H1 (cell line): ENCODE data around the gene ZNF333. TPM values are rescaled to one million over a fixed set of nuclear protein-coding genes. Genes with fewer than 3 reads are reported as not detected.

ENCODE experiments used
- CTCF ChIA-PET: fragments of 300-600 bp; sonication (Branson Sonifier 250); formaldehyde crosslinking; loops from one replicate; lab custom pipeline; 2021; ENCODE audit not compliant: partially characterized antibody; lab: Charles Lee
- POLR2A ChIA-PET: fragments of 300-600 bp; sonication (Branson Sonifier 250); formaldehyde crosslinking; loops from one replicate; lab custom pipeline; 2021; ENCODE audit warnings: inconsistent platforms; ENCODE audit not compliant: partially characterized antibody; lab: Charles Lee
- DNase-seq, 2 experiments: peaks; one replicate each; pipeline versions ENCODE4 v3.0.0 to v3.0.0-alpha.2; 2010 to 2022; ENCODE audit warnings: low spot score in 2 of 2, low read depth in 1 of 2, mixed read lengths in 1 of 2
- FAIRE-seq: peaks from 2 replicates; lab custom pipeline; 2011; peaks lifted over from hg19 to GRCh38; lab: Jason Lieb, UNC
- H2AFZ ChIP-seq: 2 replicates; pipeline ENCODE4 v1.8.1; 2012; ENCODE audit warnings: low read length, inconsistent platforms
- H2AK5ac ChIP-seq: 2 replicates; pipeline ENCODE4 v1.6.1; 2013; ENCODE audit warnings: low read depth, low read length
- H2BK120ac ChIP-seq: replicated peaks from 2 replicates; pipeline ENCODE3; 2013; ENCODE audit warnings: low read depth, low read length, inconsistent platforms
- H2BK12ac ChIP-seq: 2 replicates; pipeline ENCODE4 v1.6.1; 2013; ENCODE audit warnings: low read depth, low read length
- H2BK15ac ChIP-seq: 2 replicates; pipeline ENCODE4 v1.6.1; 2013; ENCODE audit warnings: low read length
- H2BK20ac ChIP-seq: 2 replicates; pipeline ENCODE4 v1.6.1; 2013; ENCODE audit warnings: low read length
- H2BK5ac ChIP-seq: 2 replicates; pipeline ENCODE4 v1.6.1; 2013; ENCODE audit warnings: low read depth, low read length
- H3K14ac ChIP-seq: 2 replicates; pipeline ENCODE4 v1.6.1; 2013; ENCODE audit warnings: inconsistent platforms; ENCODE audit not compliant: insufficient read length
- H3K18ac ChIP-seq: 2 replicates; pipeline ENCODE4 v1.6.1; 2013; ENCODE audit warnings: low read length; ENCODE audit errors: extremely low read depth
- H3K23ac ChIP-seq: 2 replicates; pipeline ENCODE4 v1.6.1; 2013; ENCODE audit warnings: inconsistent platforms; ENCODE audit not compliant: insufficient read length
- H3K23me2 ChIP-seq: 2 replicates; pipeline ENCODE4 v1.6.1; 2013; ENCODE audit warnings: low read depth, low read length
- H3K27ac ChIP-seq: 2 replicates; pipeline ENCODE4 v1.6.1; 2011; ENCODE audit warnings: low read depth, low read length, inconsistent platforms
- H3K27me3 ChIP-seq, 4 experiments: replicated peaks in 1 of 4; 1 replicate in 1 of 4; 2 replicates in 3 of 4; pipeline versions ENCODE4 v1.6.1 to v1.8.1; 2011 to 2013; ENCODE audit warnings: low read length in 3 of 4, mild to moderate bottlenecking in 3 of 4, inconsistent platforms in 2 of 4, mixed read lengths in 2 of 4, moderate library complexity in 1 of 4; ENCODE audit not compliant: control insufficient read depth in 3 of 4, insufficient read depth in 3 of 4; ENCODE audit errors: extremely low read depth in 1 of 4
- H3K36me3 ChIP-seq, 4 experiments: 2 replicates each; pipeline versions ENCODE4 v1.6.1 to v1.8.1; 2011 to 2013; ENCODE audit warnings: mild to moderate bottlenecking in 4 of 4, low read length in 3 of 4, moderate library complexity in 2 of 4, control low read depth in 1 of 4, inconsistent platforms in 1 of 4; ENCODE audit not compliant: insufficient read depth in 4 of 4, control insufficient read depth in 2 of 4
- H3K4ac ChIP-seq: replicated peaks from 2 replicates; pipeline ENCODE3; 2013; ENCODE audit warnings: low read length, low read depth, mixed read lengths, inconsistent platforms; ENCODE audit not compliant: insufficient read length
- H3K4me1 ChIP-seq, 4 experiments: replicated peaks in 1 of 4; 1 replicate in 1 of 4; 2 replicates in 3 of 4; pipeline versions ENCODE4 v1.6.1 to v1.8.1; 2011 to 2013; ENCODE audit warnings: low read length in 3 of 4, inconsistent platforms in 2 of 4, mixed read lengths in 1 of 4; ENCODE audit not compliant: insufficient read depth in 4 of 4, control insufficient read depth in 3 of 4
- H3K4me2 ChIP-seq, 2 experiments: 2 replicates each; pipeline versions ENCODE4 v1.6.1 to v1.8.1; 2011 to 2013; ENCODE audit warnings: low read depth in 2 of 2, low read length in 2 of 2, control low read depth in 1 of 2, inconsistent platforms in 1 of 2, mild to moderate bottlenecking in 1 of 2; ENCODE audit not compliant: insufficient read depth in 1 of 2
- H3K4me3 ChIP-seq, 4 experiments: fragments of 200-600, 300-600 bp in 1 of 4; sonication (generic), shearing (Covaris generic), sonication (Bioruptor Twin) in 1 of 4; 2 replicates each; pipeline versions ENCODE4 v1.5.1 to v1.8.1; 2011 to 2016; ENCODE audit warnings: low read length in 4 of 4, low read depth in 3 of 4, control low read depth in 2 of 4, inconsistent platforms in 2 of 4, mild to moderate bottlenecking in 2 of 4, mixed read lengths in 1 of 4, moderate library complexity in 1 of 4; ENCODE audit not compliant: insufficient read depth in 2 of 4; ENCODE audit errors: extremely low read depth in 1 of 4
- H3K56ac ChIP-seq: replicated peaks from 2 replicates; pipeline ENCODE3; 2013; ENCODE audit warnings: low read depth, mild to moderate bottlenecking, mixed read lengths, low read length, inconsistent platforms; ENCODE audit not compliant: insufficient read length
- H3K79me1 ChIP-seq: 2 replicates; pipeline ENCODE4 v1.6.1; 2013; ENCODE audit warnings: low read depth, low read length, control low read depth
- H3K79me2 ChIP-seq, 2 experiments: 2 replicates each; pipeline versions ENCODE4 v1.6.1 to v1.8.1; 2012 to 2013; ENCODE audit warnings: low read length in 2 of 2, mild to moderate bottlenecking in 2 of 2, inconsistent platforms in 1 of 2; ENCODE audit not compliant: insufficient read depth in 2 of 2, control insufficient read depth in 1 of 2
- H3K9ac ChIP-seq, 4 experiments: replicated peaks in 1 of 4; 1 replicate in 1 of 4; 2 replicates in 3 of 4; pipeline versions ENCODE4 v1.6.1 to v1.8.1; 2011 to 2013; ENCODE audit warnings: low read depth in 3 of 4, low read length in 3 of 4, control low read depth in 2 of 4, mild to moderate bottlenecking in 2 of 4, moderate library complexity in 2 of 4, inconsistent platforms in 1 of 4; ENCODE audit errors: extremely low read depth in 1 of 4
- H3K9me3 ChIP-seq, 2 experiments: 2 replicates each; pipeline versions ENCODE4 v1.6.1 to v1.8.1; 2012 to 2013; ENCODE audit warnings: mild to moderate bottlenecking in 2 of 2, moderate library complexity in 2 of 2, control low read depth in 1 of 2, inconsistent platforms in 1 of 2, low read depth in 1 of 2, low read length in 1 of 2, mixed read lengths in 1 of 2; ENCODE audit not compliant: insufficient read depth in 2 of 2
- H4K20me1 ChIP-seq, 2 experiments: replicated peaks in 1 of 2; 2 replicates each; pipeline versions ENCODE3 to v1.8.1; 2011 to 2013; ENCODE audit warnings: inconsistent platforms in 2 of 2, low read length in 2 of 2, mild to moderate bottlenecking in 1 of 2; ENCODE audit not compliant: insufficient read depth in 2 of 2, control insufficient read depth in 1 of 2
- H4K5ac ChIP-seq: 2 replicates; pipeline ENCODE4 v1.6.1; 2013; ENCODE audit warnings: low read length, low read depth, mixed read lengths, inconsistent platforms; ENCODE audit not compliant: insufficient read length
- H4K8ac ChIP-seq: 2 replicates; pipeline ENCODE4 v1.8.0; 2013; ENCODE audit warnings: mild to moderate bottlenecking, moderate library complexity, low read length, inconsistent platforms; ENCODE audit not compliant: insufficient read depth; ENCODE audit errors: extremely low read depth
- H4K91ac ChIP-seq: replicated peaks from 2 replicates; pipeline ENCODE3; 2013; ENCODE audit warnings: low read length, mixed read lengths, inconsistent platforms; ENCODE audit not compliant: insufficient read length
- BCL11A ChIP-seq, 2 experiments: IDR thresholded peaks; one replicate each; pipeline ENCODE4 v1.6.1; 2011; ENCODE audit warnings: low read depth in 2 of 2, low read length in 2 of 2, mild to moderate bottlenecking in 2 of 2
- CTCF ChIP-seq, 3 experiments: IDR thresholded peaks; 1 replicate in 2 of 3; 2 replicates in 1 of 3; pipeline versions ENCODE4 v1.5.1 to v1.6.1; 2011; ENCODE audit warnings: low read length in 3 of 3, mild to moderate bottlenecking in 3 of 3, inconsistent platforms in 2 of 3, low read depth in 1 of 3, moderate library complexity in 1 of 3; ENCODE audit not compliant: insufficient read depth in 1 of 3; ENCODE audit errors: control extremely low read depth in 1 of 3
- NRF1 ChIP-seq: IDR thresholded peaks from 2 replicates; pipeline ENCODE4 v1.6.1; 2011; ENCODE audit warnings: mild to moderate bottlenecking, low read depth, low read length, improper control_type of control experiment
- RAD21 ChIP-seq, 2 experiments: IDR thresholded peaks in 1 of 2; conservative IDR thresholded peaks in 1 of 2; 2 replicates each; pipeline ENCODE4 v1.6.1; 2011; ENCODE audit warnings: low read depth in 2 of 2, low read length in 2 of 2, improper control_type of control experiment in 1 of 2, inconsistent platforms in 1 of 2, mild to moderate bottlenecking in 1 of 2, moderate library complexity in 1 of 2
- RFX5 ChIP-seq: IDR thresholded peaks from 2 replicates; pipeline ENCODE4 v1.6.1; 2011; ENCODE audit warnings: low read depth, low read length, improper control_type of control experiment, borderline replicate concordance
- TBP ChIP-seq: IDR thresholded peaks from 2 replicates; pipeline ENCODE4 v1.6.1; 2011; ENCODE audit warnings: low read depth, low read length, improper control_type of control experiment
- WGBS, 2 experiments: shearing (Covaris generic) in 1 of 2; methylation state at CpG; one replicate each; pipeline versions ENCODE4 v1.1.6 to v1.1.7; 2013 to 2015; ENCODE audit warnings: low lambda C conversion rate in 2 of 2, mixed read lengths in 2 of 2, inconsistent platforms in 1 of 2, low coverage in 1 of 2, missing lambda C conversion rate in 1 of 2; ENCODE audit not compliant: insufficient replicate concordance in 2 of 2, insufficient coverage in 1 of 2, insufficient read length in 1 of 2; ENCODE audit errors: extremely low coverage in 1 of 2, missing lambda C conversion rate in 1 of 2; 5-methylcytosine and 5-hydroxymethylcytosine counted together
- polyA plus RNA-seq, 7 experiments: library from polyadenylated mRNA; depleted of rRNA in 3 of 7; stranded (reverse) in 5 of 7; unstranded in 2 of 7; fragments of >200 nt in 5 of 7; fragments of 200-250 nt in 2 of 7; gene quantifications; 1 replicate in 5 of 7; 2 replicates in 1 of 7; 4 replicates in 1 of 7; pipeline versions ENCODE4 v1.2.1 to v1.2.3, GENCODE V29; 2011 to 2013; ENCODE audit warnings: missing spikeins in 2 of 7, mixed read lengths in 2 of 7
- total RNA-seq: library from RNA; stranded (reverse); fragmentation: NEBNext Ultra II Directional; extraction: Animal tissue kit (Norgen Biotek cat#: 25700); gene quantifications from 2 replicates; pipeline ENCODE4 v1.2.1, GENCODE V29; 2021

The ZNF333 gene
- total and polyA plus RNA-seq, 2 of the 8 experiments (the other 6 are each of a cell fraction or from before 2014, with no cell fraction given) = 7.3 to 8.4 TPM

GRCh38 chr19:14719162-14719561, 29.3 kb downstream of the ZNF333 start:
- H3K27me3 ChIP-seq = no peaks in the 10 kb centered on the region; a peak in 2 of 7 replicates
- H3K36me3 ChIP-seq = peaks cover 4 to 39% (median 25%) of the 10 kb centered on the region in 4 experiments; a peak in 6 of 8 replicates
- no peak overlapping the region for H3K56ac ChIP-seq
- TF ChIP-seq TBP (no peak), CTCF (IDR thresholded peaks at IDR 0.05; ENCODE audit: control extremely low read depth in 1 of 3, insufficient read depth in 1 of 3, low read depth in 1 of 3, low read length in 3 of 3) (no peak), RFX5 (no peak), BCL11A (IDR thresholded peaks at IDR 0.05; ENCODE audit: low read depth in 2 of 2, low read length in 2 of 2) (no peak), NRF1 (no peak), RAD21 (IDR thresholded peaks at IDR 0.05 in 1 of 2, conservative IDR thresholded peaks at IDR 0.05 in 1 of 2; ENCODE audit: low read depth in 2 of 2, low read length in 2 of 2) (no peak)
- TF ChIP-seq, all 59 proteins: peak for 0
- no peak for FAIRE-seq
- H3K4me2 ChIP-seq = no peak overlapping the region
- no peak overlapping the region for H3K14ac ChIP-seq
- no peak for DNase-seq
- H3K23ac ChIP-seq = no peak overlapping the region
- H3K79me1 ChIP-seq = no peaks in the 10 kb centered on the region
- H2AFZ ChIP-seq = no peak overlapping the region
- H3K4ac ChIP-seq = no peak overlapping the region
- no peak overlapping the region for H2BK120ac ChIP-seq
- H4K91ac ChIP-seq = no peak overlapping the region
- 89% methylated on average over 3 of the region's 3 CpGs; no CpG with 5 or more reads in 1 of the 2 experiments for WGBS, 2 experiments
- H4K8ac ChIP-seq = no peak overlapping the region
- no peak overlapping the region for H3K9ac ChIP-seq
- no peaks in the 10 kb centered on the region for H4K20me1 ChIP-seq
- no peaks in the 10 kb centered on the region for H3K4me1 ChIP-seq
- no peak overlapping the region for H3K18ac ChIP-seq
- no peak overlapping the region for H2BK20ac ChIP-seq
- ChIA-PET POLR2A (interaction anchor here (0.6 kb wide), 1 partner anchor 26 kb away, joined by 3 read pairs; no protein-coding TSS in a partner anchor), CTCF (no interaction called here)
- H2BK15ac ChIP-seq = no peak overlapping the region
- no peaks in the 10 kb centered on the region for H3K23me2 ChIP-seq
- H2AK5ac ChIP-seq = no peak overlapping the region
- no peak overlapping the region for H3K27ac ChIP-seq
- H2BK12ac ChIP-seq = no peak overlapping the region
- H3K79me2 ChIP-seq = no peaks in the 10 kb centered on the region
- no peak overlapping the region for H4K5ac ChIP-seq
- peaks cover 70 to 79% of the 10 kb centered on the region in 2 experiments for H3K9me3 ChIP-seq
- no peak overlapping the region for H3K4me3 ChIP-seq
- no peak overlapping the region for H2BK5ac ChIP-seq
